GM18526 (cell line): ENCODE measurements around the gene GUCA2B.

ENCODE experiments used
- POLR2A ChIP-seq: IDR thresholded peaks from 3 replicates; pipeline ENCODE4 v1.6.1; 2011; ENCODE audit not compliant: insufficient read length; ENCODE audit errors: extremely low read depth

GUCA2B gene

GRCh38 chr1:42138586-42138985 is 14.6 kb upstream of the GUCA2B start:
- no peak for TF ChIP-seq POLR2A

- TF ChIP-seq POLR2A = no peak
Measured at GRCh38 chr1:42139444-42139843, 13.8 kb upstream of the GUCA2B start.

GRCh38 chr1:42140191-42140590 is 13.0 kb upstream of the GUCA2B start:
- no peak for TF ChIP-seq POLR2A

- no peak for TF ChIP-seq POLR2A
Measured at GRCh38 chr1:42141978-42142377, 11.2 kb upstream of the GUCA2B start.

- no peak for TF ChIP-seq POLR2A
Measured at GRCh38 chr1:42142894-42143675, 10.1 kb upstream of the GUCA2B start.

GRCh38 chr1:42143896-42144710 is 9.1 kb upstream of the GUCA2B start:
- no peak for TF ChIP-seq POLR2A

GRCh38 chr1:42144711-42145388 is 8.4 kb upstream of the GUCA2B start:
- no peak for TF ChIP-seq POLR2A

- TF ChIP-seq POLR2A = no peak
Measured at GRCh38 chr1:42145389-42145716, 7.9 kb upstream of the GUCA2B start.

GRCh38 chr1:42145764-42146625 is 7.2 kb upstream of the GUCA2B start:
- TF ChIP-seq POLR2A = no peak

GRCh38 chr1:42146626-42147320 is 6.4 kb upstream of the GUCA2B start:
- no peak for TF ChIP-seq POLR2A

GRCh38 chr1:42148166-42148565 is 5.0 kb upstream of the GUCA2B start:
- no peak for TF ChIP-seq POLR2A

GRCh38 chr1:42150651-42151050 is 2.6 kb upstream of the GUCA2B start:
- no peak for TF ChIP-seq POLR2A

- TF ChIP-seq POLR2A = no peak
Measured at GRCh38 chr1:42152119-42152518, 1.1 kb upstream of the GUCA2B start.

- TF ChIP-seq POLR2A = no peak
Measured at GRCh38 chr1:42153624-42154023, 414 bp downstream of the GUCA2B start.
